ENCODE measurements around the gene AVPR1A. TPM values are rescaled to one million over a fixed set of nuclear protein-coding genes. Genes with fewer than 3 reads are reported as not detected.

AVPR1A gene
- total and polyA plus RNA-seq, 2 donors (not counting 1 experiment from before 2014, with no cell fraction given), result not detected

GRCh38 chr12:63164911-63165310 is 13.9 kb upstream of the AVPR1A start:
- Histone ChIP-seq H3K79me2 (ENCODE audit: control insufficient read depth, insufficient read depth, low read length) (no peaks in the 10 kb centered on the region), H3K27me3 (replicated peaks in 1 of 4; ENCODE audit: control extremely low read depth in 1 of 4, control insufficient read depth in 3 of 4, insufficient read depth in 4 of 4, low read length in 3 of 4) (no peaks in the 10 kb centered on the region), H3K4me2 (replicated peaks; ENCODE audit: low read depth, low read length, poor library complexity, severe bottlenecking) (no peak overlapping the region), H3K4me1 (ENCODE audit: control insufficient read depth in 2 of 2, insufficient read depth in 2 of 2, low read length in 2 of 2) (no peaks in the 10 kb centered on the region), H3K27ac (ENCODE audit: low read length in 2 of 2) (no peak overlapping the region), H3K9ac (ENCODE audit: low read length) (no peak overlapping the region), H3K4me3 (ENCODE audit: control extremely low read depth in 1 of 5, extremely low read depth in 1 of 5, insufficient read depth in 1 of 5, low read depth in 2 of 5, low read length in 4 of 5) (no peak overlapping the region), H3K9me3 (ENCODE audit: control extremely low read depth in 1 of 3, control insufficient read depth in 2 of 3, insufficient read depth in 1 of 3, low read length in 2 of 3) (peaks cover 0 to 4% (median 0%) of the 10 kb centered on the region in 3 donors), H3K36me3 (replicated peaks in 1 of 2; ENCODE audit: control extremely low read depth in 1 of 2, control insufficient read depth in 1 of 2, extremely low read depth in 1 of 2, insufficient read depth in 2 of 2, low read length in 1 of 2) (no peaks in the 10 kb centered on the region), H4K20me1 (ENCODE audit: control insufficient read depth, insufficient read depth, low read length, poor library complexity, severe bottlenecking) (no peaks in the 10 kb centered on the region), H2AFZ (ENCODE audit: insufficient read depth, low read depth, low read length, poor library complexity, severe bottlenecking) (no peak overlapping the region)
- Mint-ChIP-seq H3K27me3 (no peaks in the 10 kb centered on the region), H3K27ac (no peak overlapping the region), H3K4me3 (no peak overlapping the region), H3K9me3 (ENCODE audit: insufficient read depth) (no peaks in the 10 kb centered on the region), H3K4me1 (no peaks in the 10 kb centered on the region)
- intact Hi-C loops (cut with micrococcal nuclease), result no loop called here
- ChIA-PET POLR2A (no interaction called here), CTCF (no interaction called here)
- no peak for ATAC-seq (ENCODE audit: low read depth)
- 100% methylated on average over 2 of the region's 2 CpGs for WGBS (ENCODE audit: insufficient coverage)
- TF ChIP-seq EZH2 (IDR thresholded peaks at IDR 0.05; ENCODE audit: borderline replicate concordance, insufficient read depth, low read depth, low read length, poor library complexity, severe bottlenecking) (no peak), CTCF (IDR thresholded peaks at IDR 0.05) (no peak)
- DNase-seq, result no peak

GRCh38 chr12:63163541-63163940 is 12.5 kb upstream of the AVPR1A start:
- POLR2A ChIA-PET, result no interaction called here
- H3K4me3 Mint-ChIP-seq, result no peak overlapping the region
- no peaks in the 10 kb centered on the region for H3K27me3 Mint-ChIP-seq
- no peaks in the 10 kb centered on the region for H3K4me1 ChIP-seq (ENCODE audit: control insufficient read depth in 2 of 2, insufficient read depth in 2 of 2, low read length in 2 of 2)
- no peaks in the 10 kb centered on the region for H3K36me3 ChIP-seq (replicated peaks in 1 of 2; ENCODE audit: control extremely low read depth in 1 of 2, control insufficient read depth in 1 of 2, extremely low read depth in 1 of 2, insufficient read depth in 2 of 2, low read length in 1 of 2)
- DNase-seq (no peak), ATAC-seq (ENCODE audit: low read depth) (no peak)
- no peaks in the 10 kb centered on the region for H3K9me3 Mint-ChIP-seq (ENCODE audit: insufficient read depth)
- CTCF ChIA-PET, result interaction anchor here (0.8 kb wide), 1 partner anchor 270 kb away, joined by 3 read pairs; no protein-coding TSS in a partner anchor
- no peak overlapping the region for H3K4me3 ChIP-seq (ENCODE audit: control extremely low read depth in 1 of 5, extremely low read depth in 1 of 5, insufficient read depth in 1 of 5, low read depth in 2 of 5, low read length in 4 of 5)
- 100% methylated on average over 1 of the region's 1 CpG for WGBS (ENCODE audit: insufficient coverage)
- H3K79me2 ChIP-seq (ENCODE audit: control insufficient read depth, insufficient read depth, low read length), result no peaks in the 10 kb centered on the region
- TF ChIP-seq EZH2 (IDR thresholded peaks at IDR 0.05; ENCODE audit: borderline replicate concordance, insufficient read depth, low read depth, low read length, poor library complexity, severe bottlenecking) (no peak), CTCF (IDR thresholded peaks at IDR 0.05) (no peak)
- intact Hi-C loops (cut with micrococcal nuclease), result no loop called here
- H3K9ac ChIP-seq (ENCODE audit: low read length), result no peak overlapping the region
- H3K4me2 ChIP-seq (replicated peaks; ENCODE audit: low read depth, low read length, poor library complexity, severe bottlenecking), result no peak overlapping the region
- no peaks in the 10 kb centered on the region for H3K27me3 ChIP-seq (replicated peaks in 1 of 4; ENCODE audit: control extremely low read depth in 1 of 4, control insufficient read depth in 3 of 4, insufficient read depth in 4 of 4, low read length in 3 of 4)
- no peaks in the 10 kb centered on the region for H3K4me1 Mint-ChIP-seq
- H3K27ac Mint-ChIP-seq, result no peak overlapping the region
- H4K20me1 ChIP-seq (ENCODE audit: control insufficient read depth, insufficient read depth, low read length, poor library complexity, severe bottlenecking), result no peaks in the 10 kb centered on the region
- H2AFZ ChIP-seq (ENCODE audit: insufficient read depth, low read depth, low read length, poor library complexity, severe bottlenecking), result no peak overlapping the region
- H3K27ac ChIP-seq (ENCODE audit: low read length in 2 of 2), result no peak overlapping the region
- H3K9me3 ChIP-seq (ENCODE audit: control extremely low read depth in 1 of 3, control insufficient read depth in 2 of 3, insufficient read depth in 1 of 3, low read length in 2 of 3), result peaks cover 0 to 4% (median 0%) of the 10 kb centered on the region in 3 donors

Data from B cell (primary cell).